H54 (cell line): Measurements from ENCODE around the gene NEU2.

Experiments
- DNase-seq: peaks from one replicate; pipeline ENCODE4 v3.0.0; 2011; ENCODE audit warnings: low spot score, mixed read lengths; ENCODE audit not compliant: insufficient read length
- FAIRE-seq: peaks from 3 replicates; lab custom pipeline; 2011; peaks lifted over from hg19 to GRCh38; lab: Jason Lieb, UNC
- POLR2A ChIP-seq: IDR thresholded peaks from 2 replicates; pipeline ENCODE4 v1.6.1; 2011; ENCODE audit warnings: low read depth, mild to moderate bottlenecking, low read length

NEU2 gene

GRCh38 chr2:233035426-233036161 is 3.1 kb downstream of the NEU2 start:
- no peak for FAIRE-seq

GRCh38 chr2:233036162-233036838 is 3.8 kb downstream of the NEU2 start:
- FAIRE-seq: no peak
- TF ChIP-seq POLR2A: no peak
- no peak for DNase-seq

More at GRCh38 chr2:233035426-233036161, 3.1 kb downstream of the NEU2 start:
- TF ChIP-seq POLR2A: no peak
- DNase-seq: no peak

GRCh38 chr2:233037078-233037477 is 4.6 kb downstream of the NEU2 start:
- DNase-seq (no peak), FAIRE-seq (no peak)
- no peak for TF ChIP-seq POLR2A

GRCh38 chr2:233039212-233039845 is 6.9 kb downstream of the NEU2 start:
- DNase-seq (no peak), FAIRE-seq (no peak)
- no peak for TF ChIP-seq POLR2A

GRCh38 chr2:233039846-233040530 is 7.5 kb downstream of the NEU2 start:
- FAIRE-seq (no peak), DNase-seq (no peak)
- no peak for TF ChIP-seq POLR2A

- no peak for DNase-seq
- TF ChIP-seq POLR2A: no peak
- FAIRE-seq: no peak
These were observed 8.1 kb downstream of the NEU2 start for GRCh38 chr2:233040571-233040970.

- no peak for FAIRE-seq
- DNase-seq: no peak
These were observed 9.4 kb downstream of the NEU2 start for GRCh38 chr2:233041722-233042323.

GRCh38 chr2:233042549-233042948 is 10.1 kb downstream of the NEU2 start:
- TF ChIP-seq POLR2A: no peak
- DNase-seq (no peak), FAIRE-seq (no peak)

More at GRCh38 chr2:233041722-233042323, 9.4 kb downstream of the NEU2 start:
- no peak for TF ChIP-seq POLR2A

- no peak for DNase-seq
- no peak for TF ChIP-seq POLR2A
- no peak for FAIRE-seq
These were observed 12.6 kb downstream of the NEU2 start for GRCh38 chr2:233044974-233045605.

GRCh38 chr2:233047206-233047605 is 14.7 kb downstream of the NEU2 start:
- FAIRE-seq (no peak), DNase-seq (no peak)
- no peak for TF ChIP-seq POLR2A

GRCh38 chr2:233047667-233048066 is 15.2 kb downstream of the NEU2 start:
- FAIRE-seq (no peak), DNase-seq (no peak)
- no peak for TF ChIP-seq POLR2A

- no peak for FAIRE-seq
- no peak for DNase-seq
- no peak for TF ChIP-seq POLR2A
These were observed 16.2 kb downstream of the NEU2 start for GRCh38 chr2:233048569-233049193.

- DNase-seq (no peak), FAIRE-seq (no peak)
- no peak for TF ChIP-seq POLR2A
These were observed 16.8 kb downstream of the NEU2 start for GRCh38 chr2:233049194-233049761.
